ENCODE measurements around the gene OR4D6.
"Not testable (repeated sequence)": the region's sequence is repeated elsewhere in the genome, so short reads cannot be mapped to it uniquely, and the experiment has no call there.

OR4D6 gene

DNA sequence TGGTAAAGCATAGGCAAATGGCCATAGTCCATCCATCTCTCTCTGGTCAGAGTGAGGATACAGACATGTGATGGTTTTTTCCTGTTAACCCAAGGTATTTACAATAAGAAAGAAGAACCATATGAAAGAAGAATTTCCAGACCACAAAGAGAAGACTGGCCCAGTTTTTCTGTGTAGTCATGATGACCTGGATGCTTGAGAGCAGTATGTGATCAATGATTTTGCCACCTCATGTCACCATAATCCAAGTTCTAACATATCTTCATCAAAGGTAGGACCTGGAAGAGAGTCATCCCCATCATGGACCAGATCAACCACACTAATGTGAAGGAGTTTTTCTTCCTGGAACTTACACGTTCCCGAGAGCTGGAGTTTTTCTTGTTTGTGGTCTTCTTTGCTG lies at the start of gene OR4D6:
TSS of gene OR4D6 (plus strand) at position 301 of the 400 bp plus-strand sequence. CDS start at position 301, 0 bp downstream.
- DNase-seq, result no peak

DNA sequence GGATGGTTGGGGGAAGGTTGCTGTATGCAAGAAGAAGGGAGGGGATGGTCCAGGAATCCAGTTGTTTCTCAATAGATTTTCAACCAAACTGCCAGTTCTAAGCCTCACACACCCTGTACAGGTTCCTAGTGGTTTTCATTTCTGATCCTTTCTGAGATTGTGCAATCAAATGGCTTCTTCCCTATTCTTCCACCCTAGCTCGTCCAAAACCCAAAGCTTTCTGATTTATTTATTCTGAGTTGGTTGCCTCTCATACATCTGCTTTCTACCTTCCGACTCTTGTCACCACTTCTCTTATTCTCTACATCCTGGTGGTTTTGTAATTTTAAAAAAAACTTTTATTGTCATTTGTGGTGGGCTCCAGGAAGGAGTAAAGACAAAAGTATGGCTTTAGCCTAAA lies 43.1 kb upstream of the OR4D6 start:
- no peak for DNase-seq

DNA sequence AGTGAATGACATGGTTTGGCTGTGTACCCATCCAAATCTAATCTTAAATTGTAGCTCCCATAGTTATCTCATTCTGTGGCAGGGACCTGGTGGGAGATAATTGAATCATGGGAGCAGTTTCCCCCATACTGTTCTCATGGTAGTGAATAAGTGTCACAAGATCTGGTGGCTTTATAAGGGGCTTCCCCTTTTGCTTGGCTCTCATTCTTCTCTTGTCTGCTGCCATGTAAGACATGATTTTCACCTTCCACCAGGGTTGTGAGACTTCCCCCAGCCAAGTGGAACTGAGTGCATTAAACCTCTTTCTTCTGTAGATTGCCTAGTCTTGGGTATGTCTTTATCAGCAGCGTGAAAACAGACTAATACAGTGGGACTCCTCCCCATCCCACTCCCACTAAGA lies 41.6 kb upstream of the OR4D6 start:
- DNase-seq, result no peak

DNA sequence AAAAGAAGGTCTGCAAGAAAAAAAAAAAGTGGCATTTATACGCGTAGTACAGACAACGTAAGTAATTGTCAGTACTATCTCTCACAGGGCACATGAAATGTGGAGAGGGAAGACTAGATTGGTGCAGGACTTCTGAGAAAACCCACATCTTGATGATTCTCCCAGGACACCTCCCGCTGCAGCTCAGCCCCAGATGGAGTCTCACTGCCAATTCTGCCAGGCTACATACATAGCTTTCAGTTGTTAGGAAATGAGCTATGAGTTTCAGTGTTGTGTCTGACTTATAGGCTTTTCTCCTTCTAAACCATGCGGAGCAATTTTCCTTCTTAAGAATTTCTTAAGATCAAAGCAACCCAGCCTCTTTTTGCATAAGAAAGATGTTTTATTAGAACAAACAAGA lies 40.1 kb upstream of the OR4D6 start:
- DNase-seq, result no peak

DNA sequence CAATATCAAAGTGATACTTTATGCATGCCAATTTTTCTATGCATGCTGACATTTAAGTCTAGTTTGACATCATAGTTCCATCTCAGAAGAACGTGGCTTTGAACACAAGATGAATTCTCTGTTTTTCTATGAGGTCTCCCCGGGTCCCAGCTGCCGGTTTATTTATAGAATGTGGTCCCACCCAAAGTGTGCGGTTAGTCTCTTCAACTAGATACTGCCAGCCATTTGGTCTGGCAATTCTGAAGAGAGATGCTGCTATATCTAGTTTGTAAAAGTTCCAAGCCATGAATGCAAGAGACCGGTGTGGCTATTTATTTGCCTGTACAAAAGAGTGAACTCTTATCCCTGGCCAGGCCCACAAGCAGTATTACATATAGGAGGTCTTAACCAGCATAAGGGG lies 39.7 kb upstream of the OR4D6 start:
- no peak for DNase-seq

DNA sequence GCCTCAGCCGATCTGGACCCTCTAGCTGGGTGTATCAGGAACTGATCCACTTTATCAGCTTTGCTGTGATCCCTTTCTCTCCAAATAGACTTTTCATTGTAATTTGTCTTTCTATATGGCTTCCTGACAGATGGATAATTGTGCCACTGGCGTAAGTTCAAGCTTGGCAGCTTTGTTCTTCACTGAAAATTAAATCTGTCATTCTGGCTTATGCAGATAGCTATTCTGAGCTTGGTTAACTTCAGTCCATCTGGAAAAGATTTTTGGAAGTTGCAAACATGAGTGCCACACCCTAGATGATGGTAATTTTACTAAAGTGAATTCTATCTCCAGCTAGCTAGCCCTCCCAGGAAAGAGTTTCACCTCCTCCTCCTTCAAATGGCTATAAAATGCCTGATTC lies 38.6 kb upstream of the OR4D6 start:
- DNase-seq, result peak; percentile 15

DNA sequence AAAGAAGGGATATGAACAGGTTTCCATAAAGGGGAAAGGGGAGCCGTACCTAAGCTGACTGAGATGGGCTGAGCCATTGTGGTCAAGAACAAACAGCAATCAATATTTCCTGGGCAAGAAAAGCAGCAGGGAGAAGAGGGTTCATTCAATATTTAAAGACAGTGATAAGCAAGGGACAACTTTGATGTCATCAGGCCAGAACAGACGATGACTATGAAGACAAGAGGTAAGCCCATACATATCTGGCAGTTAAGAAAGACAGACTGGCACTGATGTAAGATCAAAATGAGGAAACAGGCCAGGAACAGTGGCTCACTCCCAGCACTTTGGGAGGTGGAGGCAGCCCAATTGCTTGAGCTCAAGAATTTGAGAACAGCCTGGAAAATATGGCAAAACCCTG lies 32.9 kb upstream of the OR4D6 start:
- no peak for DNase-seq

DNA sequence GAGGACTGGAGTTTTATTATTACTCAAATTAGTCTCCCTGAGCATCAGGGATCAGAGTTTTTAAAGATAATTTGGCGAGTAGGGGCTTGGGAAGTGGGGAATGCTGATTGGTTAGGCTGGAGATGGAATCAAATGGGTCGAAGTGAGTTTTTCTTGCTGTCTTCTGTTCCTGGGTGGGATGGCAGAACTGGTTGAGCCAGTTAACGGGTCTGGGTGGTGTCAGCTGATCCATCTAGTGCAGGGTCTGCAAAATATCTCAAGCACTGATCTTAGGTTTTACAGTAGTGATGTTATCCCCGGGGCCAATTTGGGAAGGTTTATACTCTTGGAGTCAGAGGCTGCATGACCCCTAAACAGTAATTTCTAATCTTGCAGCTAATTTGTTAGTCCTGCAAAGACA lies 31.6 kb upstream of the OR4D6 start:
- DNase-seq, result no peak

DNA sequence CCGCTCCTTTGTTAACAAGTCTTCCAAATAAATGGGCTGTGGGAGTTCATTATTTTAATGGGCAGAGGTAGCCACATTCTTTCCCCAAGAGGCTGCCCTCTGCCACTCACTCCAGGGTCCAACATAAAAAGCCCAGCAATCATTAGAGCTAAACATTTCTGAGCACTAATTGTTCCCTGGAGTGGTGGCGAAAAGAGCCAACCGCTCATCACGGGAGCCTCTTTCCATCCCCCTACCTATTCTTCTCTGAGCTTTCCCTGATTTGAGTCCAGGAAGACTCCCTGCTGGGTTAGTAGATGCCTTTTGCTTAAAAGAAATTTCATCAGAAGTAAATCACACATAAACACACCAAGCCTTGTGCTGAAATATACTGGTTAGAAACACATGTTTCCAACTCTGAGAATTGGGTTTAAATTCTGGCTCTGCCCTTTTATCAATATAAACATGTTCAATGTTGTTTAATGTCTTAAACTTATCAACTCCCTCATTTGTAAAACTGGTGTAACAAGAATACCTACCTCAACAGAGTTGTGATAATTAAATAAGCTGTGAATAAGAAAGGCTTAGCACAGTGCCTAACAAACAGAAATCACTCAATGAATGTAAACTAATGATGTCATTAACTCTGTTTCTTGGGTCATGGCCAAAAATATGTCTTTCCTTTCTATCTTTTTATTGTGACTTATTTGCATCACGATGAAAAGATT lies 30.2 kb upstream of the OR4D6 start, which contains the start of gene OR5A2:
TSS of gene OR5A2 (minus strand) at position 53 of the 707 bp plus-strand sequence. CDS start 3,460 bp downstream, outside the sequence.
- DNase-seq, result peak; percentile 32

DNA sequence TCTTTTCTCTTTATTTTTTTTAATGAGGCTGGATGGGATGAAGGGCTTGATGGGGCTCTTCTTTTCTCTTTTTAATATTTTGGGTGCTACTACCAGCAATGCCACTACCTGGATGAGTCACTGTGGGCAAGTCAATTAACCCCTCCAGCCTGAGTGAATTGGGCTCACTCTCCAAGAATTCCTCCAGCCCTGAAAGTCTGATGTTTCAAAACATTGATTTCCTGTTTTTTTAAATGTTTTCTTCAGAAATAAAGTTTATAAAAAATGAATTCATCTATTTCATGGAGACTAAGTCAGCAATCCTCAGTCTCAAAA lies 29.7 kb upstream of the OR4D6 start:
- DNase-seq, result no peak

DNA sequence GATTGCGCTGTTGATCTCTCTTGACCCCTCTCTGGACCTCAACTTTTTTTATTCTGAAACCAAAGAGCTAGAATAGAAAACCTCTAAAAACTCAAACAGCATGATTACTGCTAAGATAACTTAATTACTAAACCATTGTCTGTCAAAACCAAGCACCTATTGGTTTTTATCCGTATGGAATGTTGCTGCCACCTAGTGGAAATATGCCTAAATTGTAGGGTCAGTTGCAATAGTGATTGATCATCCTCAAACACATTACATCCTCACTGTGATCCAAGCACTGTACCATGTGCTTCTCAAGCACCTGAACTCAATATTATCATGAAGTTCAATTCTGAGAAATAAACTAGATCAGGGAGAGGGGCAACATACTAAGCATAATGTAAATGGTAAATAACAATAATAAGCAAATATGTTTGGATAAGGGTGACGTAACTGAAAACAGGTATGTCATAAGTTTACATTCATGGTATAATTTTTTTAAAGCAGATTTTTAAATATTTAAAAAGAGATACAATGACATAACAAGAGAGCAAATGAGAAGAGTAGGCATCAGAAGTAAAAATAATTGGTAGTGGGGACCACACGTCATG lies 26.7 kb upstream of the OR4D6 start:
- peak; percentile 57 for DNase-seq

DNA sequence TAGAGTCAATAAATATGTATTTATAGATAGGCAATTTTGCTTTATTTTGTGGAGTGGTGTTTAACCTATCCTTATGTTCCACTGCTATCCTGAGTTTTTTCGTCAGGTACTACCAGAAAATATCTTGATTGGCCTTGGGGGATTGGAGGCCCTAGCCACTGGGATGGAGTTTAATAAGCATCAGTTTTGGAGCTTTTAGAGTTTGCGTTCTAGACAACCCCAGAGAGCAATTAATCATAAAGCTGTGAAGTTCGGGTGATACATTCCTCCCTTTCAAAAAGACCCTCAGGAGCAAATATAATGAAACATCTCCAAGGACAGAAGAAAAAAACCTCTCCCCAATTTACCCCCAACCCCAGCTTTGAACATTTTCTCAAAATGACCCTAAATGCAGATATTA lies 20.6 kb upstream of the OR4D6 start, which contains the start of gene OR5A1:
TSS of gene OR5A1 (plus strand) at position 301 of the 400 bp plus-strand sequence. CDS start 6,700 bp downstream, outside the sequence.
- DNase-seq, result no peak

DNA sequence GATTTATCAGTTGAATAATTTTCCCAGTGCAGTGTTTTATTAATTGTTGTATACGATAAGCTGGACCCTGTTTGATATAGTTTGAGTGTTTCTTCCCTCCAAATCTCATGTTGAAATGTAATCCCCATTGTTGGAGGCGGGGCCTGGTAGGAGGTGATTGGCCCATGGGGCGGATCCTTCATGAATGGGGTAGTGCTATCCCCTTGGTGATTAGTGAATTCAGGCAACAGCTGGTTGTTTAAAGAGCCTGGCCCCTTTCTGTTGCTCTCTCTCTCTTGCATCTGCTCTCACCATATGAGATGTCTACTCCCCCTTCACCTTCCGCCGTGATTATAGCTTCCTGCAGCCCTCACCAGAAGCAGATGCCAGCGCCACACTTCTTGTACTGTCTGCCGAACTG lies 19.0 kb upstream of the OR4D6 start:
- DNase-seq, result peak; percentile 21

DNA sequence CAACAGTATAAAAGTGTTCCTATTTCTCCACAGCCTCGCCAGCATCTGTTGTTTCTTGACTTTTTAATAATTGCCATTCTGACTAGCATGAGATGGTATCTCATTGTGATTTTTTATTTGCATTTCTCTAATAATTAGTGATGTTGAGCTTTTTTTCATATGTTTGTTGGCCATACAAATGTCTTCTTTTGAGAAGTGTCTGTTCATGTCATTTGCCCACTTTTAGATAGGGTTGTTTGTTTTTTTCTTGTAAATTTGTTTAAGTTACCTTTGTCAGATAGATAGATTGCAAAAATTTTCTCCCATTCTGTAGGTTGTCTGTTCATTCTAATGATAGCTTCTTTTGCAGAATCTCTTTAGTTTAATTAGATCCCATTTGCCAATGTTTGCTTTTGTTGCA lies 11.1 kb upstream of the OR4D6 start:
- not testable (repeated sequence) for DNase-seq

DNA sequence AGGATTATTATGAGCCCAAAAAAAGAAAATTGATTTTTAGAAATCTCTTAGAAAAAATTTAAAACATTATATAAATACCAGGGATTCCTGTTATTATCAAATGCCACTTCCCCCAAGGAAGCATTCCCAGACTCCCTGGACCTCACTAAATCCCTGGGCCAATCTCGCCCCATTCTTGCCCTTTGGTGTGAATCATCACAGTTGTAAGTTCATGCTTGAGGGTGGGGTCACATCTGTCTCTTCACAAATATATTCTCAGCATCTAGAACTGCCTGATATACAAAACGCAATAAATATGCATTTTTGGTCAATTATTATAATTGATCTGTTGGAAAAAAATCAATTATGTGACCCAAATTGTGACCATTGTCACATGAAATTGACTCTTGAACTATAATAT lies 8.3 kb upstream of the OR4D6 start:
- DNase-seq, result no peak

DNA sequence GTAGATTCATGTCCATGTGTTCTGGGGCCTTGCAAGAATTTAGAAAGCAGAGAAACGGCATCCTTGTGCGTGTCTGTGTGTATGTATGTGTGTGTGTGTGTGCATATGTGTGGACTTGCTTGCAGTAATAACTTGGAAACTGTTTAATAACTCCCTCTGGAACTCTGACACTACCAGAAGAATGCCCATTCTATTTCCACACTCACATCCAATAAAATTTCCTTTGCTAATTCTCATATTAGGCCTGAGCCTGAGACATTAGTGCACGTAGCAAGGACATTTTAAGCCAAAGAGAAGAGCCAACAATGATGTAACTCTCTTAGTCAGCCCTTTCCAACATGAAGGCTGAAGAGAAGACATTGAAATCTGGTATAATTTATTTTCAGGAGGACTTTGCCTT lies 3.2 kb downstream of the OR4D6 start:
- no peak for DNase-seq

DNA sequence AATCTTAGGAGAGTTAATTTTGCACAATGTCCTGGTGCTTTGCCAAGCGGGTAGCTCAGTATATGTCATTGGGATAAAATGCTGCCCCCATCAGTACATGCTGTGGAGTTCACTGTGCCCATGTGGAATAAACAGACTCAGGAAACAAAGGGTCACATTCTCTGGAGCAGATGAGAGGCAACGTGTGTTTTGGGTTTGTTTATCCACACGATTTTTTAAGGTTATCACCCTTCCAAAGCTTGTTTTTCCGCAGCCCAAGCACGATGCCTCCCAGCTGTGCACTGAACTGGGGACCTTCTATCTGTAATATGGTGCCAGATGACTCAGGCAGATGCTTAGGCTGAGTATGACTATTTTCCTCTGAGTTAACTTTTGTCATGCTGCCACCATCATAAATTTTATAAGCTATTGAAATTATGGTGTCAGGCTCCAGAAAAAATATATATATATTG lies 6.5 kb downstream of the OR4D6 start:
- DNase-seq, result no peak

DNA sequence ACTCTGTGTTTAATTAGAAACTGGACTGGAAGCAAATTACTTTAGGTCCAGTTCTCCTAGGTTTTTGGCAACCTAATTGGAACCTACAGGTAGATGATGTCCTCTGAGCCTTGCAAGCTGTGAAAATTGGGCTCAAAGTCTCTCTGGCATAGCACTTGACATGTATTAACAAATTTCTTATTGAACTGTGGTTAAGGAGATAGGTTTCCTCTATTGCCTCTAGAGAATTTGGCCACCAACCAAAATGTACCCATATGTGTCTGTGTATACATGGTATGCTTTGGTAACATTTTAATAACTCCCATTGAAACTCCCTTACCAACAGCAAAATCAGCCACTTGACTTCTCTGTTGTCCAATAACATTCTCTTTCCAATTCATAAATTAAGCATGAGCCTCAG lies 16.3 kb downstream of the OR4D6 start, which contains the start of gene OR4D10:
TSS of gene OR4D10 (plus strand) at position 301 of the 400 bp plus-strand sequence. CDS start 4,115 bp downstream, outside the sequence.
- DNase-seq, result no peak

DNA sequence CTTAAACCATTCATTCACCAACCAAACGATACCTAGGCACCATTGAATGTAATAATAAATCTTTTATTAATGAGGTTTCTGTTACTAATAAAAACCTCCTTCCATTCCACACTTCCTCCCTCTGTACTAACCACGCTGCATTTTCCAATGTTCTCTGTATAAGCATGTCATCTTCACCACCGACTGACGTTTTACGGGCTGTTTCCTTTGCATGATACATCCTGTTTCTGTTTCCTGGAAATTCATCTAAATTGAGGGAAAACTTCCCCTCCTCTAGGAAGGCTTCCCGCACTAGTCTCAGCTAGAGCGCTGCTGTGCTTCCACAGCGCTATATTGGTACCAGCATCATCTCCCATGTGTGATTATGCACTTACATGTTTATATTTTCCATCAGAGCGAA lies 18.4 kb downstream of the OR4D6 start:
- no peak for DNase-seq

DNA sequence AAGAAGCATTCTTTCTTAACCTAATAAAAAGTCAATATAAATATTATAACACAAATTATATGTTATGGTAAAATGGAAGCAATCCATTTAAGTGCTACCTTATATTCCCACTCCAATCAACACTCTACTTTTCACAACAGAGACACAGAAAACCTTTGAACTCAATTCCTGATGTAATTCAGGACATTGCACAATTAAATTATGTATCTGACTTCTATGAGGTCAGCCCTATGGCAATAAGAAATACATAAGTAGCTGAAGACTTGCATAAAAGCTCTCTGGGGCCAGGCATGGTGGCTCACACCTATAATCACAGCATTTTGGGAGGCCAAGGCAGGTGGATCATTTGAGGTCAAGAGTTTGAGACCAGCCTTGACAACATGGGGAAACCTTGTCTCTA lies 23.1 kb downstream of the OR4D6 start:
- no peak for DNase-seq

DNA sequence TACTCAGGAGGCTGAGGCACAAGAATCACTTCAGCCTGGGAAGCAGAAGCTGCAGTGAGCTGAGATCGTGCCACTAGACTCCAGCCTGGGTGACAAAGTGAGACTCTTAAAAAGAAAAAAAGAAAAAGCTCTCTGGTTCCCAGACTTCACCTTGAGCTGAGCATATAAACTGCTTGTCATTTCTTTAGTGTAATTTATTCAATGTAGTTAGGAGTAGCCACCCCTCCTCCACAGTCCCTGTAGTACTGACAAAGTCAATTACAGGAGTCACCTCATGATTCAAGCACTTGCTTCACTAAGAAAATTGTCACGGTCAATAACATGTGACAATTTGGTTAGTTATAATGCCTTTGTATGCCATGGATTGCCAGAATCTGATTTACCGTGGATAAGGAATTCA lies 23.6 kb downstream of the OR4D6 start:
- no peak for DNase-seq

DNA sequence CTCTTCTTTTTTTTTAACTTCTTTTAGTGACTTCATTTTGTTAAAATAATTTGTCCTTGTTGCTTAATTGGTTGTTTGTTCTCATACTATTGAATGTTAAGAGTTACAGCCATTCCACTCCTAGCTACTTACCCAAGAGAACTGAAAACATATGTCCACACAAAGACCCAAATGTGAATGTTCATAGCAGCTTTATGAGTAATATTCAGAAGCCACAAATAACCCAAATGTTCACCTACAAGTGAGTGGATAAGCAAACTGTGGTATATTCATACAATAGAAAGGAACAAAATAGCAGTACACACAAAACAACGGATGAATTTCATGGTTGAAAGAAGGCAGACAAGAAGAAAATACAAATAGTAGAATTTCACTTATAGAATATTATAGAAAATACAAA lies 45.2 kb downstream of the OR4D6 start:
- no peak for DNase-seq

DNA sequence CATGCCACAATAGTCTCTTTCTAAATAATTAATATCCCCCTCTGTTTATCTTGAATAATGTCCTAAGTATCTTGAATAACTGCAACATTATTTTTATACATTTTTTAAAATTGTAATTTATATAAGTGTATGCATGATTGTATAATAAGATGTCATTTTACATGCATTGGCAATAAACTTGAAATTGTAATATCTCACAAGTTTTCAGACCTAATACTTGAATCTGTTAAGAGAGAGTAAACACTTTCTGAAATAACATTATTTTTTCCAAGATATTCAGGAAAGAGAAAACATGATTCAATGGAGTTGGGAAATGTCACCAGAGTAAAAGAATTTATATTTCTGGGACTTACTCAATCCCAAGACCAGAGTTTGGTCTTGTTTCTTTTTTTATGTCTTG lies 46.5 kb downstream of the OR4D6 start, which contains the start of gene OR4D11:
TSS of gene OR4D11 (plus strand) at position 301 of the 400 bp plus-strand sequence. CDS start at position 301, 0 bp downstream.
- no peak for DNase-seq

Data from NCI-H69 (cell line).